Esophagus squamous epithelium (tissue), 5 donors: ENCODE data around the gene LRP1B. TPM values are rescaled to one million over a fixed set of nuclear protein-coding genes. Genes with fewer than 3 reads are reported as not detected.

Source experiments
- DNase-seq: peaks from one replicate; lab custom pipeline; 2025; lab: John Stamatoyannopoulos, UW
- H3K27ac ChIP-seq, 4 donors: fragments of 200-600 bp; sonication (generic); one replicate each; pipeline ENCODE4 v1.5.1; 2016 to 2019; ENCODE audit warnings: mild to moderate bottlenecking in 1 of 4
- H3K27me3 ChIP-seq, 4 donors: fragments of 200-600 bp; sonication (generic); 1 replicate in 3 of 4; 2 replicates in 1 of 4; pipeline versions ENCODE4 v1.5.1 to v1.6.0; 2017 to 2021; ENCODE audit warnings: antibody characterized with exemption in 1 of 4
- H3K36me3 ChIP-seq, 3 donors: fragments of 200-600 bp; sonication (generic); one replicate each; pipeline ENCODE4 v1.5.1; 2016 to 2019
- H3K4me1 ChIP-seq, 3 donors: fragments of 200-600 bp; sonication (generic); one replicate each; pipeline ENCODE4 v1.5.1; 2017 to 2019
- H3K4me3 ChIP-seq, 4 donors: fragments of 200-600 bp; sonication (generic); 1 replicate in 3 of 4; 2 replicates in 1 of 4; pipeline ENCODE4 v1.5.1; 2016 to 2019; ENCODE audit warnings: mild to moderate bottlenecking in 2 of 4, moderate library complexity in 1 of 4
- H3K9me3 ChIP-seq, 3 donors: fragments of 200-600 bp; sonication (generic); one replicate each; pipeline ENCODE4 v1.5.1; 2016 to 2019
- POLR2A ChIP-seq, 4 donors: fragments of 450-650 bp; IDR thresholded peaks; one replicate each; pipeline ENCODE4 v1.6.1; 2017; ENCODE audit warnings: antibody characterized with exemption in 4 of 4, mild to moderate bottlenecking in 4 of 4, moderate library complexity in 3 of 4
- WGBS, 2 donors: methylation state at CpG; one replicate each; pipeline ENCODE4 v1.1.5; 2018; 5-methylcytosine and 5-hydroxymethylcytosine counted together
- intact Hi-C: fragments of 100-400 bp; cut with DNase I; formaldehyde crosslinking; loops from one replicate; pipeline ENCODE4 v1.15.0; 2022
- total RNA-seq, 4 donors: library from RNA; depleted of rRNA; stranded (reverse); fragments of >200 nt; gene quantifications; one replicate each; pipeline ENCODE4 v1.1.0, GENCODE V29; 2016
- TF ChIP-seq, protein P1 (sequence below), 6 experiments: fragments of 450-650 bp in 4 of 6; fragments of 200-600 bp in 2 of 6; sonication (generic) in 2 of 6; IDR thresholded peaks; one replicate each; pipeline ENCODE4 v1.5.1; 2016 to 2019; ENCODE audit warnings: antibody characterized with exemption in 6 of 6, mild to moderate bottlenecking in 4 of 6, moderate library complexity in 4 of 6
- donor health status: DM: yes; HTN: yes; CAD: no.

LRP1B gene
- total RNA-seq, 4 donors from 2014 or later: 0.04 to 1.1 (median 0.23) TPM

DNA sequence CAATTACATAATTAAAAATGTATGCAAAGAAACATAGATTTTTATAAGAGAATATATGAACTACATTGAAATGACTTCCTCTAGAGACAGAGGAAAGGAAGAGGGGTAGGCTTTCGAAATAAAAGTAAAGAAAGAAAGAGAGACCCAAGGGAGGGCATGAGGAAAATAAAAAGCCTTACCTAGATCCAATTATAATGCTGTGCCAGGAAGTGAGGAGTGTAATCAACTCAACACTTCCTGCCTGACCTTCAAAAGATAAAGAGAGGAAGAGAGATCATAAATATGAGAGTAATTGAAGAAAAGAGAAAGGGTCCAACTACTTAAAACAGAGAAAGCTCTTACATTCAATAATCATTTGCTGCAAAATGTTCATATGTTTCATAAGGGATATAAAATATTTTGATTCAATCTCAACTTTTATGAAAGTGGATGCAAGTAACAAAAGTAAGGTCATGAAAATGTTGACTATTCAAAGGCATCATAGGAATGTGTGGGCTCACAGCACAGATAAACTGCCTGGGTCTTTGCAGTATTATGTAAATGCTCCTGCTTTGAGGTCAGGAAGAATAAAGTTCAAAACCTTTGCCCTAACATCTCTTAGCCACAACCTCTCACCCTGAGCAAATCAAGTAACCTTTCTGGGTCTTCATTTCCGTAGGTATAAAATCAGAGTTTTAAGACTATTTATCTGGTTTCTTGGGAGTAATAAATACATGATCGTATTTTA is 1237.7 kb downstream of the LRP1B start:
- H3K9me3 ChIP-seq: no peaks in the 10 kb centered on the region
- no peak overlapping the region for H3K27ac ChIP-seq
- H3K36me3 ChIP-seq: no peaks in the 10 kb centered on the region
- H3K4me3 ChIP-seq: no peak overlapping the region
- intact Hi-C loops: no loop called here
- TF ChIP-seq, protein P1, sequence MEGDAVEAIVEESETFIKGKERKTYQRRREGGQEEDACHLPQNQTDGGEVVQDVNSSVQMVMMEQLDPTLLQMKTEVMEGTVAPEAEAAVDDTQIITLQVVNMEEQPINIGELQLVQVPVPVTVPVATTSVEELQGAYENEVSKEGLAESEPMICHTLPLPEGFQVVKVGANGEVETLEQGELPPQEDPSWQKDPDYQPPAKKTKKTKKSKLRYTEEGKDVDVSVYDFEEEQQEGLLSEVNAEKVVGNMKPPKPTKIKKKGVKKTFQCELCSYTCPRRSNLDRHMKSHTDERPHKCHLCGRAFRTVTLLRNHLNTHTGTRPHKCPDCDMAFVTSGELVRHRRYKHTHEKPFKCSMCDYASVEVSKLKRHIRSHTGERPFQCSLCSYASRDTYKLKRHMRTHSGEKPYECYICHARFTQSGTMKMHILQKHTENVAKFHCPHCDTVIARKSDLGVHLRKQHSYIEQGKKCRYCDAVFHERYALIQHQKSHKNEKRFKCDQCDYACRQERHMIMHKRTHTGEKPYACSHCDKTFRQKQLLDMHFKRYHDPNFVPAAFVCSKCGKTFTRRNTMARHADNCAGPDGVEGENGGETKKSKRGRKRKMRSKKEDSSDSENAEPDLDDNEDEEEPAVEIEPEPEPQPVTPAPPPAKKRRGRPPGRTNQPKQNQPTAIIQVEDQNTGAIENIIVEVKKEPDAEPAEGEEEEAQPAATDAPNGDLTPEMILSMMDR (IDR thresholded peaks at IDR 0.05): no peak
- no peak for TF ChIP-seq POLR2A (IDR thresholded peaks at IDR 0.05)
- WGBS, 2 donors: 74 to 79% methylated on average over 3 of the region's 3 CpGs
- no peaks in the 10 kb centered on the region for H3K27me3 ChIP-seq
- no peak for DNase-seq
- H3K4me1 ChIP-seq: no peaks in the 10 kb centered on the region

DNA sequence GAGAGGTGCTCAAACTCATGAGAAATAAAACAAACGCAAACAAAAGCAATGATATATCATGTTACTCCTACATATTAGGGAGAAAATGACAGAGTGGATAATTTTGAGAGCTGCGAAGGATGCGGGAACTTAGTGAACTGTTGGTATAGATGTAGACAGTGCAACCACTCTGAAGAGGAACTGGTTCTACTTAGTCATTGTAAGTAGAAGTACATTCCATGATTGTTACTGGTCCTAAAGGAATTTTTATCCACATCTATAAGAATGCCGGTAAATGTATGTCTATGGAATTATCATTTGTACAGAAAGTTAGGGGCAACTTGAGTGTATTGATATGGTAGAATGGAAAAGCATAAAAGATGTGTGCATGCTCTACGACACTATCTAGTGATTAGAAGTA is 1238.4 kb downstream of the LRP1B start:
- TF ChIP-seq POLR2A (IDR thresholded peaks at IDR 0.05): no peak
- TF ChIP-seq, protein P1 (IDR thresholded peaks at IDR 0.05): no peak
- H3K4me1 ChIP-seq: no peaks in the 10 kb centered on the region
- H3K27ac ChIP-seq: no peak overlapping the region
- intact Hi-C loops: no loop called here
- H3K4me3 ChIP-seq: no peak overlapping the region
- 76 to 79% methylated on average over 5 of the region's 5 CpGs for WGBS, 2 donors
- H3K36me3 ChIP-seq: no peaks in the 10 kb centered on the region
- no peaks in the 10 kb centered on the region for H3K9me3 ChIP-seq
- DNase-seq: no peak
- no peaks in the 10 kb centered on the region for H3K27me3 ChIP-seq

DNA sequence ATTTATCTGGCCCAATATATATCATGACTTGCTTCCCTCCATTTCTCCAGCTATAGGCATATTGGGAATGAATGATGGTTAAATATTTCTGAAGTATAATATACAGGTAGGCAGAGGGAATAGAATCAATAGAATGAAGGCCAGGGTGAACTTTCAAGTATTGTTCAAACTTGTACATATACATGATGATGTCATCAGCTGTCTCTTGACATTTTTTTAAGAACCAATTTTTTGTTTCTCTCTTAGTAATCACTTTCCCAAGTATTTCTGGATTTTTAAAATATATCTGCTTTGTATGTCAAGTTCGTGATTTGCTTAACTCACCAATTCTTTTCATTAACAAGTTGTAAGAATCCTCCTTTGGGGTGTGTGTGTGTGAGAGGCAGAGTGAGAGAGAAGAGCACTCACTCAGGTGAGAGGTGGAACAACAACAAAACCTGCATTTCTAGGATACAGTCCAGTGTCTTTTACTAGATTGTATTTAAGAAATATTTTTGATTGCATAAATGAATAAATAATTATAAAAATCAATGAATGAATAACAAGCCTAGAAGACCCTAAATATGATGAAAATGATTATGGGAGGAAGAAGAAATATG is 1239.1 kb downstream of the LRP1B start:
- 57 to 62% methylated on average over 1 of the region's 1 CpG for WGBS, 2 donors
- no peak overlapping the region for H3K27ac ChIP-seq
- H3K9me3 ChIP-seq: no peaks in the 10 kb centered on the region
- H3K27me3 ChIP-seq: no peaks in the 10 kb centered on the region
- no peak overlapping the region for H3K4me3 ChIP-seq
- no peaks in the 10 kb centered on the region for H3K4me1 ChIP-seq
- intact Hi-C loops: no loop called here
- no peak for DNase-seq
- no peaks in the 10 kb centered on the region for H3K36me3 ChIP-seq
- no peak for TF ChIP-seq POLR2A (IDR thresholded peaks at IDR 0.05)
- TF ChIP-seq, protein P1 (IDR thresholded peaks at IDR 0.05): no peak

DNA sequence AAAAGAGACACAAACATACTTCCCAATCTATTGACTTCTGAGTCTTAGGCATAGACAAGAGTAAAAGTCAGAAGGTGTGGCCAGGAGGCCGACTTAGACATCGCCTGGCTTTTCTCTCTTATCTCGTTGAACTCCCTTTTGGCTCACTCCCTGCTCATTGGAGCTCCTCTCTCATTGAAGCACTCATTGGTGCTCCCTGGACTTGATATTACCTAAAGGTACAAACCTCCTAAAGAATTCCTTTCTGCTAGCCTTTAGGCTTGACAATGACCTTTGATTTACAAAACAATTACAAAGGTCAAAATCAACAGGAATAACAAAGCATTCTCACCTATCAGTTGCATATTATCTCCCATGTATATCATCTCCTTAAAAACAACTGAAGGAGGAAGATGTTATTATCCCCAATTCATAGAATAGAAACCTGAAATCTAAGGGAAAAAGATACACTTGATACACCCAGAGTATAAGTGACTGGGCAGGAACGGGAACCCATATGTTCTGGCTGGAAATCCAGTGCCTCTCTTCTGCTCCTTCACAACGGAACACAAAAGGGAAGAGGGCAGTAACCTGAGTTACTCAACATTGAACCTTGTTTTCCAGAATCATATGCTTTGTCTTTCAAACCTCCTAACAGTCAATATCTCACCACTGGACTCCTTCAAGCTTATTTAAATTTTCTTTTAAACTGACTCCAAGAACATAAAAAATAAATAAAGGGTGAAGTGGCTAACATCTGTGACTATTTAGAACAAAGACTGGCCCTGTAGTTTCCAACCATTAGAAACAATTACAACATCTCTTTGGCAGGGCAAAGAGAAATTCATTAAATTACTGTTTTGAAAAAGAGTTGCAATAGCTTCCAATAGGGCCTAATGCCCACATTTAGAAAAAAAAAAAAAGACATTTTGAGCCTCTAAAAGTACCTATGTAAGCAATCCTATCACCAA is 1247.9 kb downstream of the LRP1B start:
- H3K36me3 ChIP-seq: no peaks in the 10 kb centered on the region
- intact Hi-C loops: no loop called here

More for the DNA sequence above, 1247.9 kb downstream of the LRP1B start:
- WGBS, 2 donors: 74 to 78% methylated on average over 5 of the region's 5 CpGs
- no peak overlapping the region for H3K27ac ChIP-seq
- TF ChIP-seq, protein P1 (IDR thresholded peaks at IDR 0.05): no peak
- no peak for TF ChIP-seq POLR2A (IDR thresholded peaks at IDR 0.05)
- no peaks in the 10 kb centered on the region for H3K9me3 ChIP-seq
- DNase-seq: no peak
- no peak overlapping the region for H3K4me3 ChIP-seq
- no peaks in the 10 kb centered on the region for H3K27me3 ChIP-seq
- no peaks in the 10 kb centered on the region for H3K4me1 ChIP-seq
